HG03097 (cell line): Measurements from ENCODE around the gene SV2C.
A peak's percentile ranks its signal among the peaks of the same experiment; 100 is the strongest.

Experiments used
- ATAC-seq: cut with Tn5 transposase; IDR thresholded peaks from one replicate; pipeline ENCODE4 v1.9.1; 2021; ENCODE audit not compliant: unreplicated experiment, low FRiP score

SV2C gene

GRCh38 chr5:76163111-76163628 lies 80.0 kb downstream of the SV2C start:
- no peak for ATAC-seq

GRCh38 chr5:76165029-76165428 lies 81.8 kb downstream of the SV2C start:
- ATAC-seq: no peak

- no peak for ATAC-seq
These were observed 82.7 kb downstream of the SV2C start for GRCh38 chr5:76165711-76166374.

GRCh38 chr5:76166886-76167576 lies 83.8 kb downstream of the SV2C start:
- no peak for ATAC-seq

- ATAC-seq: no peak
These were observed 86.1 kb downstream of the SV2C start for GRCh38 chr5:76169146-76169905.

- ATAC-seq: no peak
These were observed 90.9 kb downstream of the SV2C start for GRCh38 chr5:76174101-76174500.

- no peak for ATAC-seq
These were observed 92.0 kb downstream of the SV2C start for GRCh38 chr5:76175051-76175666.

GRCh38 chr5:76175821-76176403 lies 92.7 kb downstream of the SV2C start:
- peak; percentile 77 for ATAC-seq

- ATAC-seq: no peak
These were observed 94.8 kb downstream of the SV2C start for GRCh38 chr5:76177978-76178377.

GRCh38 chr5:76178913-76179312 lies 95.7 kb downstream of the SV2C start:
- no peak for ATAC-seq

- ATAC-seq: peak; percentile 67
These were observed 97.9 kb downstream of the SV2C start for GRCh38 chr5:76180814-76181805.

- no peak for ATAC-seq
These were observed 104.2 kb downstream of the SV2C start for GRCh38 chr5:76187386-76187785.

GRCh38 chr5:76190356-76190755 lies 107.2 kb downstream of the SV2C start:
- ATAC-seq: no peak

GRCh38 chr5:76192837-76193236 lies 109.7 kb downstream of the SV2C start:
- ATAC-seq: no peak

- no peak for ATAC-seq
These were observed 110.5 kb downstream of the SV2C start for GRCh38 chr5:76193635-76194034.

- ATAC-seq: no peak
These were observed 111.2 kb downstream of the SV2C start for GRCh38 chr5:76194340-76194739.

GRCh38 chr5:76196457-76196856 lies 113.3 kb downstream of the SV2C start:
- no peak for ATAC-seq

- no peak for ATAC-seq
These were observed 113.8 kb downstream of the SV2C start for GRCh38 chr5:76196886-76197489.

- ATAC-seq: no peak
These were observed 114.5 kb downstream of the SV2C start for GRCh38 chr5:76197726-76198125.
